HG02588 (cell line): ENCODE results near the gene P2RX2.
"Not testable (repeated sequence)": the region's sequence is repeated elsewhere in the genome, so short reads cannot be mapped to it uniquely, and the experiment has no call there.

Experiments used
- ATAC-seq: cut with Tn5 transposase; IDR thresholded peaks from one replicate; pipeline ENCODE4 v1.9.1; 2021; ENCODE audit warnings: mild to moderate bottlenecking, moderate library complexity; ENCODE audit not compliant: unreplicated experiment

The P2RX2 gene

DNA sequence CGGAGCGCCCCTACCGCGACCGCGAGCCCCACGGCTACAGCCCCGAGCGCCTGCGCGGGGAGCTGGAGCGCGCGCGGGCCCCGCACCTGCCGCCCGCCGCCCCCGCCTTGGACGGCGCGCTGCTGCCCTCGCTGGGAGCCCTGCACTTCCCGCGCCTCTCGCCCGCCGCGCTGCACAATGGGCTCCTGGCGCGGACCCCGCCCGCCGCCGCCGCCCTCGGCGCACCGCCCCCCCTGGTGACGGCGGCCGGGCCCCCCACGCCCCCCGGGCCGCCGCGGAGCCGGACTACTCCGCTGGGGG is 35.2 kb upstream of the P2RX2 start:
- ATAC-seq, result no peak

DNA sequence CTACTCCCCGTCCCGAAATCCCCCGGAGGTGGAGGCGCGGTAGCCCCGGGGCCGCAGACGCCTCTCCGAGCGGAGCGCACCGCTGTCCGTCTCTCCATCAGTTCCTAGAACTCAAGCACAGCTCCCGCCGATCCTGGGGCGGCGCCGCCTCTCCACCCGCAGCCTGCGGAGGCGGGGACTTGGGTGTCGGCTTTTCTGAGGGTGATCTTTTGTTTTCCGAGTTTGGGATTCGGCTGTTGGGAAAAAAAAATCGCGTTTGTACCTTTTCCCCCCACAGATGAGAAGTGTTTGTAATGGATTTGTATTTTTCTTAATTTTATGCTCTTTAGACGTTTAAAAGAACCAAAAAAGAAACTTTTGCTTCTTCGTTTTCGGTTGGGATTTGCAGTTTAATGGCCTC is 34.8 kb upstream of the P2RX2 start:
- ATAC-seq, result no peak

DNA sequence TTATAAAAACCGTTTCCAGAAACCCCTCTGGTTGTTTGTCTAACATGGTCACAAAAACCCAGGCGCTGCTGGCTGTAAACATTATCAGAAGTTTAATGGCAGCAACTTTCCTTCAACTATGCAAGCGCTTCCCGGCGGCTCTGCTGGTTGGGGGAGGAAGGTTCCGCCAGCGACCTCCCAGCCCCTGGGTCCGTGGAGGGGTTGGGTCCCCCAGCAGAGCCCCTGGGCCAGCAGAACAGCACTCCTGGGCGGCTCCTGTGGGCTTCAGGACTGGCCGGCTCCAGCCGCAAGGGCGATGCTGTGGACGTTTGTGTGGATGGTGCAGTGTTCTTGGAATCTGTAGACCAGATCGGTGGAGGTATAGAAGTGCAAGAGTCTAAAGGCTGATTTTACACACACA is 34.1 kb upstream of the P2RX2 start:
- ATAC-seq, result no peak

DNA sequence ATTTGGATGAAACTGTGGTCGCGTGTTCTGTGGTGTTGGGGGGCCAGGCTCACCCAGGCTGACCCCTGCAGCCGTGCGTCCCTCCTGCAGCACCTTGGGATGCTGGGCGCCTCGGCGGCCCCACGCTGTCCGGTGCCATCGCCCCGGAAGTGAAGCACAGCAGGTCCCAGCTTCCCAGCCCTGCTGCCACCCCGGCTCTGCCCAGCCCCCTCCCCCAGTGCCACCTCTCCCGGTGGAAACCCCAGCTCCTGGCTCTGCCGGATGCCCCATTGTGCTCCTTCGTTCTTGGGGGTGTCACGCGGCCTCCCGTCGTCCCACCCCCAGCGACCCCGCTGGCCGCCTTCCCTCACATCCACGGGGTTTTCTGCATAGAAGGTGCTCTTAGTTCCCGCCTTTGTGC is 33.4 kb upstream of the P2RX2 start:
- no peak for ATAC-seq

DNA sequence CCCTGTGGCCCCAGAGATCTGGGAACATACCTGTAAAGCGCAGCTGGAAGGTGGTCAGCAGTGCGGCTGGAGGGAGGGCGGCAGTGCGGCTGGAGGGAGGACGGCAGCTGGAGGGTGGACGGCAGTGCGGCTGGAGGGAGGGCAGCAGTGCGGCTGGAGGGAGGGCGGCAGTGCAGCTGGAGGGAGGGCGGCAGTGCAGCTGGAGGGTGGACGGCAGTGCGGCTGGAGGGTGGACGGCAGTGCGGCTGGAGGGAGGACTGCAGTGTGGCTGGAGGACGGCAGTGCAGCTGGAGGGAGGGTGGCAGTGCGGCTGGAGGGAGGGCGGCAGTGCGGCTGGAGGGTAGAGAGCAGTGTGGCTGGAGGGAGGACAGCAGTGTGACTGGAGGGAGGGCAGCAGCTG is 31.6 kb upstream of the P2RX2 start:
- no peak for ATAC-seq

DNA sequence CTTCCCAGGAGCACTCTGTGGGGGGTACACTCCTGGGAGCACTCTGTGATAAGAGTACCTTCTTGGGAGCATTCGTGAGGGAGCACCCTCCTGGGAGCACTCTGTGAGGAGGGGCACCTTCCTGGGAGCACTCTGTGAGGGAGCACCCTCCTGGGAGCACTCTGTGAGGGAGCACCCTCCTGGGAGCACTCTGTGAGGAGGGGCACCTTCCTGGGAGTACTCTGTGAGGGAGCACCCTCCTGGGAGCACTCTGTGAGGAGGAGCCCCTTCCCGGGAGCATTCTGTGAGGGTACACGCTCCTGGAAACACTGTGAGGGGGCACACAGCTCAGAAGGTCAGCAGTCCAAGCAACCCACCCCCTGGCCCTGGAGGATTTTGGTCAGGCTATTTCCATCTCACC is 30.8 kb upstream of the P2RX2 start:
- ATAC-seq, result no peak

DNA sequence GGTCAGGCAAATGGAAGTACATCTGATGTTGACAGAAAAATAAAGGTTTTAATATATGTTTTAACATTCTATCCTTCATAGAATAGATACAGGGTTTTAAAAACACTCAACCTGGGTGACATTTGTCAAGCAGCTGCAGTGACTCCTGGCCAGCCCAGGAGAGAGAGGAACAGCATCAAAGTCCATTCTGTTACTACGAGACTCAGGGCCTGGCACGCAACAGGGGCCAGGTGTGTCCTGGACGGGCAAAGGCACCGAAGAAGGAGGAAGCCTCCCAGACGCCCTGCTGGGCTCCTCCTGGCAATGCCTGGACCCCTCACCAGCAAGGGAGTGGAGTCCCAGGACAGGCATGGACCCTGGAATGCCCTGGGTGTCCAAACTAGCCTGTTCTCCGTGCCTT is 30.3 kb upstream of the P2RX2 start:
- no peak for ATAC-seq

DNA sequence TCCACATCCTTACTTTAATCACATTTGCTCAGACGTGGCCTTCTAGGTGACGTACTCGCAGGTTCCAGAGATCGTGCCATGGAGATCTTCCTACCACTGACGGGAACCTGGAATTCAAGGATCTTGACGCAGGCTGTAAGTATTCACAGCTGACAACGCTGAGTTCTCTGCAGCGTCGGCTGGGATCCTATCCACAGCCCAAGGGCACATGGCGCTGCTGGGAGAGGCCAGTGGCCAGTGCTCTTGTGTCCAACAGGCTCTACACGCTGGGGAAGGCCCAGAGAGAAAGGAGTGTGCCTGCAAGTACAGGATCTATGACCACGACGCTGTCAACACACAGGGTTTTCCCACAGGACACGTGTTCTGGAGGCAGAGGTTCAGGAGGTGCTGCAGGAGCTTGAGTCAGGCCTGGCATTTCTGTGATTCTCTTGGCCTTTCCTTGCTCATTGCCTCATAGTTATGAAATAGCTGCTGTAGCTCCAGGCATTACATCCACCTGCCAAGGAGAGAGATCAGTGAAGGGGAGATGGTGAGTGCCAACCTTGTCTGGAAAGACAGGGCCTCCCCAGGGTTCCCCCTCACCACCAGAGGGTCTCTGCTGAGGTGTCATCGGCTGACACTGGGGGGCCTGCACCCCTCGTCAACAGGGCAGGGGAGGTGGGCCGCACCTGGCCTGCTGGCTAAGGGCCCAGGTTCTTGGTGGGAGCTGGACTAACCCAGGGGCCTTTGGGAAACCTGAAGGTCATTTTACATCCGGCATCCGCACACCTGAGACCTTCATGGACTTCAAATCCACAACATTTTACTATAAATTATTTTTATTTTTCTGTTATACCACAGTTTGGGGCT is 29.5 kb upstream of the P2RX2 start:
- no peak for ATAC-seq

DNA sequence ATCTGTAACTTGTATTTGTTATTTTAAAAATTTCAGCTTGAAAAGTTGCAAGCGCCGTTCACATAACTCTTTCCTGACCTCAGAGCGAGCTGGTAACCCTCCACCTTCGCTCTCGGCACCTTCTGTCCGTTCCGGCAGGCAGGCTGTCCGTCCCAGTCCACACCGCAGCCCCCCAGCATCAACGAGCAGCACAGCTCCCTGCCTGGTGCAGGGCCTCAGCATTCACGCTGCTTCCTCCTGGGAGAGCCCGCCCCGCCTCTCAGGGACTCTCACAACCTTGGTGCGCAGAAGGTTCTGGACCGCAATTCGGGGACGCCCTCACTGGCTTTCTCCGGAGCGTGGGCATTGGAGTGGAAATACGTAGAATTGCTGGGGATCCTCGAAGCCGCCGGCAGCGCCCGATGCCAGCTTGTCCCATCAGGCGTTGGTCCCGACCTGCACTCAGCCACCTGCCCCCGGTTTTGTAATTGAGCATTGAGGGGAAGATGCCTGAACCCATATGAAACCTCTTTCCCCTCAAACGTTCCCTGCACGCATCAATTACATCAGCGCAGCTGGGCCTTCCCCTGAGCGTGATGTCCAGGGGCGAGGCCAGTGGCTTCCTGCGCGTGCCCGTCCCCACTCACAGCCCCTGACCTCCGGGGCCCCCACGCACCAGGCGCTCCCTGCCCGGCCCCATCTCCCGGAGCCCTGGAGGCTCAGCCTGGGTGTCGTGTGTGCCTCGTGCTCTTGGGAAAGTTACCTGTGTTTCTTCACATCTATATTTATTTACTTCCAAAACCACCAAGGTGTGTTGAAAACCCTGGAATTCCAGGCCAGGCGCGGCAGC is 27.3 kb upstream of the P2RX2 start:
- ATAC-seq, result no peak

DNA sequence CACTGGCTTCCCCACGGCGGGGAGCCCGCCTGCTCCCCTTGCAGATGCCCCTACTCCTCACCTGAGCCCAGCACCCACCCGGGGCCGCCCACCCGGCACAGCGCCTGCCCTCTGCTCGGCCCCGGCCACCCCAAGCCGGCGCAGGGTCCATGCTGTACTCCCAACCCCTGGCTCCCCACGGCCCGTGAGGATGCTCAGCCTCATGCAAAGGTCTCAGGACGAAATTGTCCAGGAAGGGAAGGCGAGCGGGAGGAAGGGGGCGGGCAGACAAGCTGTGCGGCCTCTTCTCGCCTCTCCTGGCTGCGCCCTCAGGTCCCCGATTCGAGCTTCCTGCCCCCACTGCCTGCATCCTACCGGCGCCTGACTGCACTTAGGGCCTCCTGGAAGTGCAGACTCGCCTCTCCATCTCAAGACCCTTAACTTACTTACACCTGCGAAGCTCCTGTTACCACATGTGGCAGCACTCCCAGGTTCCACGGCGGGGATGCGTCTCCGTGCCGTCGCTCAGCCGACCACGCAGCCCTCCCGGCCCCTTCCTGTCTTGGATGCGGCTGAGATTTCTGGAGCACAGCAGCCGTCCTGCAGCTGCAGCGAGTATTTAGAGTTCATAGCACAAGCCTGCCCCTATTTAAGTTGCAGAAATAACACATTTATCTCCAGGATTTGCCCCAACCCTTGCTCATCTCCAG is 26.1 kb upstream of the P2RX2 start:
- ATAC-seq, result no peak

DNA sequence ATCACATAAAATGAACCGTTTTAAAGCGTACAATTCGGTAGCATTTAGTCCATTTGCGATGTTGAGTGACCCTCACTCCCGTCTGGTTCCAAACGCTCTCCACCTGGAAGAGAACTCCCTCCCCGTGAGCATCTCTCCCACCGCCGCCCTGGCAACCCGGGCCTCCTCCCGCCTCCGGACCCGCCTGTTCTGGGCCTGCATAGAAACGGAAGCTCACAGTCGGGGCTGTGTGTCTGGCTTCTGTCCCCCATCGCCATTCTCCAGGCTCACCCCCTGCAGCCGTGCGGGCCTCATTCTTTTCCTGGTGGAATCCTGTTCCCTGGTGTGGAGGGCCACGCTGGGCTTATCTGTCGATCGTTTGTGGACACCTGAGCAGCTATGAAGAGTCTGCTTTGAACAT is 25.5 kb upstream of the P2RX2 start:
- ATAC-seq, result no peak

DNA sequence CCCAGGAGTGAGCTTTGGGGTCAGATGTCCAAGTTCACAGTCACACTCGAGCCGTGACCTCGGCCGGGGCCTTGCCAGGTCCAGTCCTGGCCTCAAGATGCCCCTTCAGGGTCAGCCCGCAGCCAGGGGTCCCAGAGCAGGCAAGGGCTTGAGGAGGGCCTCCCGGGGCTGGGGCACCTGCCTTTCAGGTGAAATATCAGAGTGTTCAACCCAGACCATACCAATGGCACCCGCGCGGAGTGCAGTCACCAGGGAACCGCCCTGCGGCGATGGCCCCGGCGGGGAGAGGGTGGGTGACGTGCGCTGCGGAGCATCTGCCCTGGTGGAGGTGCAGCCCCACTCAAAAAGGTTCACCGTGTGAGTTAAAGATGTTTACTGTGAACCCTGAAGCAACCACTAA is 25.1 kb upstream of the P2RX2 start:
- no peak for ATAC-seq

DNA sequence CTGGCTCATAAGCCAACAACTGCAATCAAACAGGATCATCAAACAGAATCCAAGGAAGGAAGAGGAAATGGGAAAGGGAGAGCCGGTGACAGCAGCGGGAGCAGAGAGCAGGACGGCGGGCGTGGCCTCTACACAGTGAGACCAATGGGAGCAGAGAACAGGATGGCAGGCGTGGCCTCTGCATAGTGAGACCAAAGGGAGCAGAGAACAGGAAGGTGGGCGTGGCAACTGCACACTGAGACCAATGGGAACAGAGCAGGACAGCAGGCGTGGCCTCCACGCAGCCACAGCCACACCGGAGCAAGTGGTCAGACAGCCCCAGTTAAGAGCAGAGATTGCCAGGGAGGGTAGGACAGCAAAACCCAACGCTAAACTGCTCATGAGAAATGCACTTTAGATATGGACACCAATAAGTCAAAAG is 24.6 kb upstream of the P2RX2 start:
- peak; percentile 55 for ATAC-seq

DNA sequence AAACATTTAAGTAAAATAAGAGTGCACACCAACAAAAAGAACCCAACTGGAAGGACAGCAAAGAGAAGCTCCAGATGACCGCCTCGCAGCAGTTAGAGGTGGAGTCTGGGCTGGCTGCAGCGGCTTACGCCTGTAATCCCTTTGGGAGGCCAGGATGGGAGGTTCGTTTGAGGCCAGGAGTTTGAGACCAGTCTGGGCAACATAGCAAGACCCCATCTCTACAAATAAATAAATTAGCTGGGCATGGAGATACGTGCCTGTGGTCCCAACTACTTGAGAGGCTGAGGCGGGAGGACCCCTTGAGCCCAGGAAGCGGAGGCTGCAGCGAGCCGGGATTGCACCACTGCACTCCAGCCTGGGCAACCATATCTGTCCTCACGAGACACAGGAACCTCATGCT is 23.4 kb upstream of the P2RX2 start:
- no peak for ATAC-seq

DNA sequence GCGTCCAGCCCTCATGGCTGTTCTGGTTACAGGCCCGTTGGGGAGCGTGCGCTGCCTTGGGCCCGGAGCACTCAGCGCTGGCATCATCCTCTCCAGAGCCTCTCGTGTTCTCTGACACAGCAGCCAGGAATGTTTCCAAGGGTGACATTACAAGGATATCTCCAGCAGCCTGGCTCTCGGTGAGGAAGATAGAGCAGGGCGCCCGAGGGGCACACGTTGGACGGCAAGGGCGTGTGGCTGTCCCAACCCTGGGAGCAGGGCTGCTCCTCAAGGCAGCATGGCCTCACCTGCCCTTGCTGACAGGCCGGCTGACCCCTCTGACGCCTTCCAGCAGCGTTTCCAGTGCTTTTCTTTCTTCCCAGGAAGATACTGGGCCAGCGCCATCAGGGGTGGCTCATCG is 22.6 kb upstream of the P2RX2 start:
- no peak for ATAC-seq

DNA sequence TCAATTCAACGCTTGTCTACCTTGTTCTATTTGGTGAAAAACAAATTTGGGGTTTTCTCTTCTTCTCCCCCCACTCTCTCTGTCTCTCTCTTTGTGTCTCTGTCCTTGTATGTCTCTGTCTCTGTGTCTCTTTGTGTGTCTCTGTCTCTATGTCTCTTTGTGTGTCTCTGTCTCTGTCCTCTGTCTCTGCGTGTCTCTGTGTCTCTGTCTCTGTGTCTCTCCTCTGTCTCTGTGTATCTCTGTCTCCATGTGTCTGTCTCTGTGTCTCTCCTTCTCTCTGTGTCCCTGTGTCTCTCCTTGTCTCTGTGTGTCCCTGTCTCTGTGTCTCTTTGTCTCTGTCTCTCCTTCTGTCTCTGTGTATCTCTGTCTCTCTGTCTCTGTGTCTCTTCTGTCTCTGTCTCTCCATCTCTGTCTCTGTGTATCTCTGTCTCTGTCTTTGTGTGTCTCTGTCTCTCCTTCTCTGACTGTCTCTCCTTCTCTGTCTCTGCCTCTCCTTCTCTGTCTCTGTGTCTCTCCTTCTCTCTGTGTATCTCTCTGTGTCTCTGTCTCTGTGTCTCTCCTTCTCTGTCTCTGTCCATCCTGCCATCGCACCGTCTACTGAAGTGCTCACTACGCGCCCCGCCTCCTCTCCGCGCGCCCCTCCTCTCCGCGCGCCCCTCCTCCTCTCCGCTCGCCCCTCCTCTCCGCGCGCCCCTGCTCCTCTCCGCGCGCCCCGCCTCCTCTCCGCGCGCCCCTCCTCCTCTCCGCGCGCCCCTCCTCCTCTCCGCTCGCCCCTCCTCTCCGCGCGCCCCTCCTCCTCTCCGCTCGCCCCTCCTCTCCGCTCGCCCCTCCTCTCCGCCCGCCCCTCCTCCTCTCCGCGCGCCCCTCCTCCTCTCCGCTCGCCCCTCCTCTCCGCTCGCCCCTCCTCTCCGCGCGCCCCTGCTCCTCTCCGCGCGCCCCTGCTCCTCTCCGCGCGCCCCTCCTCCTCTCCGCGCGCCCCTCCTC is 21.0 kb upstream of the P2RX2 start:
- ATAC-seq, result no peak

DNA sequence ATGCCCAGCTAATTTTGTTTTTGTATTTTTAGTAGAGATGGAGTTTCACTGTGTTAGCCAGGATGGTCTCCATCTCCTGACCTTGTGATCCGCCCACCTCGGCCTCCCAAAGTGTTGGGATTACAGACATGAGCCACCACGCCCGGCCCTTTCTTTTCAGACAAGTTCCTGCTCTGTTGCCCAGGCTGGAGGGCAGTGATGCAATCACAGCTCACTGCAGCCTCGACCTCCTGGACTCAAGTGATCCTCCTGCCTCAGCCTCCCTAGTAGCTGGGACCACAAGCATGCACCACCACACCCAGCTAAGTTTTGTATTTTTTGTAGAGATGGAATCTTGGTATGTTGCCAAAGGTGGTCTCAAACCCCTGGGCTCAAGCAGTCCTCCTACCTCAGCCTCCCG is 19.1 kb upstream of the P2RX2 start:
- ATAC-seq, result not testable (repeated sequence)

DNA sequence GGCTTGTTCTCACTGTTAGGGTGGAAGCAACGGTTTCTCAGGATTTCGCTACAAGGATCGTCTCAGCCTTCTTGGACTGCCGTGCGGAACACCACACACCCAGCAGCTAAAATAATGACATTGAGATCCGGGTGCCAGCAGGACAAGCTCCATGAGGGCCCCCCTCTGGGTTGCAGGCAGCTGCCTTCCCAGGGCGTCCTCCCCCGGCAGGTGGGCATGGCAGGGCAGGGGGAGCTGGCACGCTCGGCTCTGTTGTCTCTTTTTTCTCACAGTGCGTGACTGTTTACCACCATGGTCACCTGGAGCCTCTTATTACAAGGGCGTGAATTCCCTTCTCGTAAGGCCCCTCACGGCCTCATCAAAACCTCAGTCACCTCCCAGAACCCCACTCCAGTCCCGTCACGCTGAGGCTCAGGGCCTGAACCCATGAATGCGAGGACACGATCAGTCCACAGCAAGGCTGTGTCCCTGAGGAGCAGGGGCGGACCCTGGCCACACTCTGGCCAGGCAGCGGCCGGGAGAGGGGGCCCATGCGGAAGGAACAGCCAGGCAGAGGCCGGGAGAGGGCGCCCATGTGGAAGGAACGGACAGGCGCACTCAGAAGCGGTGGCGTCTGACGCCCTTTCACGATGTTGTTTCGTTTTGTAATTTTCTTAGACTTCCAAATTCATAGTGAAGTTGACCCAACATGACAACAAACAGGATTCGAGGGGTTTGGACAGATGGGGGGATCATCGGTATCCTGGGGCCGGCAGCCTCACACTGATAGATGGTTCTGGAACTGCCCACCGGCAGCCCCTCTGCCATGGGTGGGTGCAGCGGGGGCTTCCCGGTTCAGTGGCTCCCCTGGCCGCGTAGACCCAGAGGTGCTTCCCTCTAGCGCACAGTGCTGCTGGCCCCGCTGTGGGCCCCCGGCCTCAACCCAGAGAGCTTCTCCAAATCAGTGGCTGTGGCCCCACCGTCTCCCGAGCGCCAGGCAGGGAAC is 18.2 kb upstream of the P2RX2 start:
- no peak for ATAC-seq

DNA sequence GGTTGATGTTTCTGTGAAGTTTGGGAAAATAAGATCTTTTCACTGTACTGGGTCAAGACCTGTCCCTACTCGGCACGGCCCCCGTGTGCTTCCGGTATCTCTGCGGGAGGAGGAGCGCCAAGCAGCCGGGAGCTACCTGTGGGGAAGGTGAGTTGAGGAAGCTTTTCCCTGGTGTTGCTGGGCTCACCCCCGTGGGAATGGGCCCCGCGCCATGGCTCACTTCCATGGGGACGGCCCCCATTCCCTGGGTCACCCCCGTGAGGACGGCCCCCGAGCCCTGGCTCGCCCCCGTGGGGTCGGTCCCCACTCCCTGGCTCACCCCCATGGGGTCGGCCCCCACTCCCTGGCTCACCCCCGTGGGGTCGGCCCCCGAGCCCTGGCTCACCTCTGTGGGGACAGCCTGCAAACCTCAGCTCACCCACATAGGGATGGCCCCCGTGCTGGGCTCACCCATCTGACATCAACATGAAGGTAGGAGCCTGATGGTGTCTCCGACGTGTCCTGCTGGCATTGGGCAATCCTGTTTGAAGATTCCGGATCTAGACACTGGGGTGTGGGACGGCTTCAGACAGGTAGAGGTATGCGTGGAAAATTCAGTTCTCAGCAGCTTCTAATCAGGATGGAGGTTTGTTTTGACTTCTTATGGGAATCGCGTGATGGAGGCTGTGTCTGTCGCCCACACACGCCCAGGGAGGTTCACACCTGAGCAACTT is 17.2 kb upstream of the P2RX2 start:
- ATAC-seq, result no peak
